K562 (cell line): Measurements from ENCODE around the gene HOTAIR. TPM values are rescaled to one million over a fixed set of nuclear protein-coding genes. Genes with fewer than 3 reads are reported as not detected.

Source experiments
- ATAC-seq: fragments of 200-7000 bp; cut with Tn5 transposase; 3 replicates; pipeline ENCODE4 v1.9.1; 2020; ENCODE audit warnings: moderate library complexity
- BruUV-seq: library from RNA; stranded (reverse); fragments of 400-500 nt; replicated peaks from 2 replicates; lab custom pipeline; 2021; lab: Mats Ljungman, UMichigan
- CTCF ChIA-PET: fragments of 300-600 bp; formaldehyde crosslinking; extraction: SDS; loops from one replicate; lab custom pipeline; 2021; ENCODE audit warnings: low intra/inter-chr PET ratio; lab: Yijun Ruan, JAX
- POLR2A ChIA-PET: fragments of 300-600, 350-650 bp; sonication (Branson Sonifier 250); formaldehyde crosslinking; extraction: SDS; loops from one replicate; lab custom pipeline; 2021; ENCODE audit warnings: antibody characterized with exemption, inconsistent platforms; lab: Yijun Ruan, JAX
- DNase-seq, 4 experiments: peaks; one replicate each; pipeline versions ENCODE4 v3.0.0 to v3.0.0-alpha.2; 2011 to 2018; ENCODE audit warnings: low spot score in 3 of 4, mixed read lengths in 3 of 4; ENCODE audit errors: extremely low read depth in 1 of 4
- FAIRE-seq: peaks from 2 replicates; lab custom pipeline; 2011; peaks lifted over from hg19 to GRCh38; lab: Jason Lieb, UNC
- H2AFZ ChIP-seq: 2 replicates; pipeline ENCODE4 v1.6.0; 2011; ENCODE audit warnings: low read depth, low read length, control low read depth, inconsistent platforms
- H3K27ac ChIP-seq: fragments of 200-600 bp; 3 replicates; pipeline ENCODE4 v1.8.0; 2011; ENCODE audit warnings: low read depth, mild to moderate bottlenecking, control low read depth, inconsistent platforms, low read length, moderate library complexity, mixed read lengths; ENCODE audit errors: extremely low read depth
- H3K27me3 ChIP-seq, 2 experiments: fragments of 300-600 bp in 1 of 2; 2 replicates in 1 of 2; 3 replicates in 1 of 2; pipeline versions ENCODE4 v1.6.0 to v1.8.0; 2011; ENCODE audit warnings: inconsistent platforms in 2 of 2, low read length in 2 of 2, mild to moderate bottlenecking in 1 of 2, mixed read lengths in 1 of 2, moderate library complexity in 1 of 2; ENCODE audit not compliant: control insufficient read depth in 2 of 2, insufficient read depth in 2 of 2
- H3K36me3 ChIP-seq: fragments of 300-600 bp; 3 replicates; pipeline ENCODE4 v1.8.0; 2011; ENCODE audit warnings: mild to moderate bottlenecking, low read length, inconsistent platforms; ENCODE audit not compliant: control insufficient read depth, insufficient read depth
- H3K4me1 ChIP-seq, 2 experiments: fragments of 200-600 bp in 1 of 2; replicated peaks in 1 of 2; 2 replicates in 1 of 2; 3 replicates in 1 of 2; pipeline versions ENCODE4 v1.5.1 to v1.8.0; 2011; ENCODE audit warnings: inconsistent platforms in 2 of 2, low read length in 2 of 2, mild to moderate bottlenecking in 1 of 2, mixed read lengths in 1 of 2, moderate library complexity in 1 of 2; ENCODE audit not compliant: control insufficient read depth in 2 of 2, insufficient read depth in 2 of 2
- H3K4me2 ChIP-seq: 2 replicates; pipeline ENCODE4 v1.6.1; 2011; ENCODE audit warnings: low read length, control low read depth, inconsistent platforms, mixed read lengths; ENCODE audit not compliant: insufficient read depth
- H3K4me3 ChIP-seq: fragments of 200-600 bp; sonication (generic), shearing (Covaris generic); 2 replicates; pipeline ENCODE4 v1.5.1; 2016; ENCODE audit warnings: control low read depth, inconsistent platforms
- H3K79me2 ChIP-seq: fragments of 200-600 bp; 3 replicates; pipeline ENCODE4 v1.8.0; 2011; ENCODE audit warnings: low read length, inconsistent platforms; ENCODE audit not compliant: control insufficient read depth, insufficient read depth
- H3K9ac ChIP-seq, 2 experiments: 2 replicates each; pipeline versions ENCODE4 v1.6.0 to v1.6.1; 2011; ENCODE audit warnings: low read depth in 2 of 2, low read length in 2 of 2, control low read depth in 1 of 2, inconsistent platforms in 1 of 2, mild to moderate bottlenecking in 1 of 2, mixed read lengths in 1 of 2; ENCODE audit not compliant: insufficient read depth in 1 of 2
- H3K9me1 ChIP-seq: one replicate; pipeline ENCODE4 v1.6.0; 2011; ENCODE audit warnings: inconsistent platforms, mild to moderate bottlenecking, low read length, moderate library complexity; ENCODE audit not compliant: control insufficient read depth, insufficient read depth
- H3K9me3 ChIP-seq: replicated peaks from 2 replicates; pipeline ENCODE4 v1.5.1; 2011; ENCODE audit warnings: low read depth, low read length, inconsistent platforms; ENCODE audit not compliant: control insufficient read depth, insufficient read depth
- H4K20me1 ChIP-seq: replicated peaks from 2 replicates; pipeline ENCODE4 v1.6.1; 2011; ENCODE audit warnings: low read length, inconsistent platforms, mixed read lengths; ENCODE audit not compliant: control insufficient read depth, insufficient read depth
- GATA2 ChIP-seq: sonication (generic); formaldehyde crosslinking; IDR thresholded peaks from 2 replicates; pipeline ENCODE4 v1.4.0; 2020; ENCODE audit warnings: mild to moderate bottlenecking, missing genetic modification reagents
- KAT7 ChIP-seq: sonication (generic); formaldehyde crosslinking; IDR thresholded peaks from 2 replicates; pipeline ENCODE4 v1.8.0; 2022; ENCODE audit warnings: missing genetic modification reagents, mild to moderate bottlenecking, borderline replicate concordance
- TAF9B ChIP-seq: fragments of 450-650 bp; IDR thresholded peaks from 2 replicates; pipeline ENCODE4 v1.6.1; 2018; ENCODE audit warnings: mild to moderate bottlenecking; ENCODE audit not compliant: partially characterized antibody
- YBX1 ChIP-seq: fragments of 450-650 bp; IDR thresholded peaks from 2 replicates; pipeline ENCODE4 v1.7.1; 2016; ENCODE audit warnings: mild to moderate bottlenecking
- ZEB2 ChIP-seq: fragments of 450-650 bp; IDR thresholded peaks from 2 replicates; pipeline ENCODE4 v1.6.1; 2016
- ZNF444 ChIP-seq: fragments of 250-450 bp; sonication (Bioruptor Pico); IDR thresholded peaks from 2 replicates; pipeline ENCODE4 v1.4.0; 2020; ENCODE audit warnings: mild to moderate bottlenecking, moderate library complexity
- ZNF589 ChIP-seq: fragments of 200-800 bp; sonication (Bioruptor generic); IDR thresholded peaks from 2 replicates; pipeline ENCODE4 v1.6.1; 2016; ENCODE audit warnings: low read depth, missing genetic modification characterization, missing compliant biosample characterization
- WGBS: fragments of 100-300 bp; shearing (Covaris generic); methylation state at CpG from one replicate; pipeline ENCODE4 v1.1.6; 2016; ENCODE audit warnings: low coverage, mixed read lengths; ENCODE audit not compliant: insufficient coverage; ENCODE audit errors: missing lambda C conversion rate; 5-methylcytosine and 5-hydroxymethylcytosine counted together
- in situ Hi-C: fragments of 300-500 bp; cut with MboI; formaldehyde crosslinking; loops from 4 replicates; pipeline ENCODE4 v1.15.0; 2018; ENCODE audit warnings: inconsistent platforms, mixed read lengths
- intact Hi-C: fragments of 100-400 bp; cut with micrococcal nuclease; formaldehyde crosslinking; loops from 2 replicates; pipeline ENCODE4 v1.14.2; 2022
- polyA plus RNA-seq, 8 experiments: library from polyadenylated mRNA; depleted of rRNA in 4 of 8; stranded (reverse) in 5 of 8; unstranded in 3 of 8; fragments of >200 nt; fragmentation: Nextera tagmentation in 2 of 8; fragmentation: Illumina TruSeq in 1 of 8; extraction: Ambion mirVana in 2 of 8; extraction: Trizol in 1 of 8; gene quantifications; 2 replicates each; pipeline versions ENCODE4 v1.2.1 to v1.2.3, GENCODE V29; 2011 to 2014; ENCODE audit warnings: inconsistent platforms in 1 of 8, missing spikeins in 1 of 8
- total RNA-seq, 7 experiments: library from RNA; depleted of rRNA in 6 of 7; stranded (reverse); fragments of >200 nt in 6 of 7; fragmentation: Illumina TruSeq in 2 of 7; extraction: Trizol in 2 of 7; gene quantifications; 2 replicates each; pipeline versions ENCODE4 v1.2.1 to v1.2.3, GENCODE V29; 2011 to 2021; ENCODE audit warnings: low replicate concordance in 1 of 7
- TF ChIP-seq, protein P1 (sequence below): fragments of 450-650 bp; IDR thresholded peaks from 2 replicates; pipeline ENCODE4 v1.6.1; 2018; ENCODE audit not compliant: partially characterized antibody
- TF ChIP-seq, protein P2 (sequence below): fragments of 200-800 bp; sonication (Bioruptor generic); IDR thresholded peaks from 2 replicates; pipeline ENCODE4 v1.6.1; 2017; ENCODE audit warnings: missing genetic modification characterization, missing compliant biosample characterization

The HOTAIR gene
- total and polyA plus RNA-seq, 9 of the 15 experiments (the other 6 are each of a cell fraction or from before 2014, with no cell fraction given), result 0.04 TPM; not detected in 8

DNA sequence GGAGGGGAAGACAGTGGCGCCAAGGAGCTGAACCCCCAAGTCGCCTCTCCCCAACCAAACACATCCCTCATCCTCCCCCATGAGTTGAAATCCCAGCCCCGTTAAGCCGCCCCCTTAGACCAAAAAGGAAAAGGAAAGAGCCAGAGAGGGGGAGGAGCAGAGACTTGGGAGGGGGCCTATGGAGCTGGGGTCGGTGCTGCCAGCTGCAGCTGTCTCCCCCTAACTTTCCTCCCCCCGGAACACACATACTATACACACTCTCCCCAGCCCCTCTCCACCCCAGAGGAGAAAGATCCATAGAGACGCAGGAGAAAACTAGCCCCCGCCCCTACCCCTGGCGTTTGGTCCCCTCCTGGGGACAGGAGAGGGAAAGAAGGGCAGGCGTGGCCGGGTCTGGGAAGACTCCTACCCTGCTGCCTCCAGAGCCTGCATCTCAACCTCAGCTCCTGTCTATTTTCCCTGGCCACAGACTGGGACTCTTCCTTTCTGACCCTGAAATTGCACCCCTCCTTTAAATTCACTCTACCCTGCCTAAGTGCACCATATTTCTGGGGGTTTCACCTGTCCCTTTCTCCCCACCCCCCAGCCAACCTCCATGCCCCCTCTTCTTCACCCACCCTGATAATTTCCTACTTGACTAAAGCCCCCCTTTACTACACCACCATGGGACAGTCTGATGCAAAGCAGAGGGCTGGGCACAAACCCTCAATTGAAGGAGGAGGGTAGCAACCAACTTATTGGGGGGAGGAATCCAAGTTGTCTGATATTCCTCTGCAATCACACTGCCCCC is 23.6 kb upstream of the HOTAIR start:
- WGBS, result 47% methylated on average over 6 of the region's 11 CpGs
- H3K4me2 ChIP-seq, result 0 out of 2 replicates have a peak overlapping the region, but pooled peaks have one; percentile 6
- FAIRE-seq (no peak), ATAC-seq (no peak), DNase-seq (no peak)
- no peak overlapping the region for H3K4me3 ChIP-seq
- POLR2A ChIA-PET, result interaction anchor here (0.5 to 5.6 kb wide), 8 partner anchors 11 to 239 kb away, joined by 3 to 43 read pairs (median 3); partner anchors contain the start of gene HOXC12
- intact Hi-C loops (no loop called here), in situ Hi-C loops (no loop called here)
- no peaks in the 10 kb centered on the region for H3K27me3 ChIP-seq
- CTCF ChIA-PET, result interaction anchor here (0.6 kb wide), 1 partner anchor 290 kb away, joined by 3 read pairs; no protein-coding TSS in a partner anchor
- H4K20me1 ChIP-seq, result no peaks in the 10 kb centered on the region
- H3K27ac ChIP-seq, result no peak overlapping the region
- BruUV-seq, result no TSS peak
- H3K79me2 ChIP-seq, result peaks cover 46% of the 10 kb centered on the region
- H2AFZ ChIP-seq, result no peak overlapping the region
- peak overlapping the region in 1 of 2 experiments; percentile 29; a peak in 1 of 4 replicates for H3K9ac ChIP-seq
- no peaks in the 10 kb centered on the region for H3K9me3 ChIP-seq
- TF ChIP-seq, protein P1, sequence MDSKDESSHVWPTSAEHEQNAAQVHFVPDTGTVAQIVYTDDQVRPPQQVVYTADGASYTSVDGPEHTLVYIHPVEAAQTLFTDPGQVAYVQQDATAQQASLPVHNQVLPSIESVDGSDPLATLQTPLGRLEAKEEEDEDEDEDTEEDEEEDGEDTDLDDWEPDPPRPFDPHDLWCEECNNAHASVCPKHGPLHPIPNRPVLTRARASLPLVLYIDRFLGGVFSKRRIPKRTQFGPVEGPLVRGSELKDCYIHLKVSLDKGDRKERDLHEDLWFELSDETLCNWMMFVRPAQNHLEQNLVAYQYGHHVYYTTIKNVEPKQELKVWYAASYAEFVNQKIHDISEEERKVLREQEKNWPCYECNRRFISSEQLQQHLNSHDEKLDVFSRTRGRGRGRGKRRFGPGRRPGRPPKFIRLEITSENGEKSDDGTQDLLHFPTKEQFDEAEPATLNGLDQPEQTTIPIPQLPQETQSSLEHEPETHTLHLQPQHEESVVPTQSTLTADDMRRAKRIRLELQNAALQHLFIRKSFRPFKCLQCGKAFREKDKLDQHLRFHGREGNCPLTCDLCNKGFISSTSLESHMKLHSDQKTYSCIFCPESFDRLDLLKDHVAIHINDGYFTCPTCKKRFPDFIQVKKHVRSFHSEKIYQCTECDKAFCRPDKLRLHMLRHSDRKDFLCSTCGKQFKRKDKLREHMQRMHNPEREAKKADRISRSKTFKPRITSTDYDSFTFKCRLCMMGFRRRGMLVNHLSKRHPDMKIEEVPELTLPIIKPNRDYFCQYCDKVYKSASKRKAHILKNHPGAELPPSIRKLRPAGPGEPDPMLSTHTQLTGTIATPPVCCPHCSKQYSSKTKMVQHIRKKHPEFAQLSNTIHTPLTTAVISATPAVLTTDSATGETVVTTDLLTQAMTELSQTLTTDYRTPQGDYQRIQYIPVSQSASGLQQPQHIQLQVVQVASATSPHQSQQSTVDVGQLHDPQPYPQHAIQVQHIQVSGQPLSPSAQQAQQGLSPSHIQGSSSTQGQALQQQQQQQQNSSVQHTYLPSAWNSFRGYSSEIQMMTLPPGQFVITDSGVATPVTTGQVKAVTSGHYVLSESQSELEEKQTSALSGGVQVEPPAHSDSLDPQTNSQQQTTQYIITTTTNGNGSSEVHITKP, result peak; percentile 81
- TF ChIP-seq ZNF589 (CRISPR knock-in tag) (no peak), ZNF444 (no peak), YBX1 (no peak), KAT7 (0 out of 2 replicates have a peak, but pooled peaks have one; percentile 37), GATA2 (CRISPR knock-in tag) (no peak), ZEB2 (no peak), TAF9B (no peak)
- TF ChIP-seq, protein P2, sequence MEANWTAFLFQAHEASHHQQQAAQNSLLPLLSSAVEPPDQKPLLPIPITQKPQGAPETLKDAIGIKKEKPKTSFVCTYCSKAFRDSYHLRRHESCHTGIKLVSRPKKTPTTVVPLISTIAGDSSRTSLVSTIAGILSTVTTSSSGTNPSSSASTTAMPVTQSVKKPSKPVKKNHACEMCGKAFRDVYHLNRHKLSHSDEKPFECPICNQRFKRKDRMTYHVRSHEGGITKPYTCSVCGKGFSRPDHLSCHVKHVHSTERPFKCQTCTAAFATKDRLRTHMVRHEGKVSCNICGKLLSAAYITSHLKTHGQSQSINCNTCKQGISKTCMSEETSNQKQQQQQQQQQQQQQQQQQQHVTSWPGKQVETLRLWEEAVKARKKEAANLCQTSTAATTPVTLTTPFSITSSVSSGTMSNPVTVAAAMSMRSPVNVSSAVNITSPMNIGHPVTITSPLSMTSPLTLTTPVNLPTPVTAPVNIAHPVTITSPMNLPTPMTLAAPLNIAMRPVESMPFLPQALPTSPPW (CRISPR knock-in tag), result peak; percentile 21; the same call in 1 of the 2 replicates
- H3K36me3 ChIP-seq, result no peaks in the 10 kb centered on the region
- H3K9me1 ChIP-seq, result no peaks in the 10 kb centered on the region
- peaks cover 38 to 74% of the 10 kb centered on the region in 2 experiments for H3K4me1 ChIP-seq
